H1 (cell line): Measurements from ENCODE around the gene AP5Z1. TPM values are rescaled to one million over a fixed set of nuclear protein-coding genes. Genes with fewer than 3 reads are reported as not detected.

ENCODE experiments used
- CTCF ChIA-PET: fragments of 300-600 bp; sonication (Branson Sonifier 250); formaldehyde crosslinking; loops from one replicate; lab custom pipeline; 2021; ENCODE audit not compliant: partially characterized antibody; lab: Charles Lee
- POLR2A ChIA-PET: fragments of 300-600 bp; sonication (Branson Sonifier 250); formaldehyde crosslinking; loops from one replicate; lab custom pipeline; 2021; ENCODE audit warnings: inconsistent platforms; ENCODE audit not compliant: partially characterized antibody; lab: Charles Lee
- DNase-seq, 2 experiments: peaks; one replicate each; pipeline versions ENCODE4 v3.0.0 to v3.0.0-alpha.2; 2010 to 2022; ENCODE audit warnings: low spot score in 2 of 2, low read depth in 1 of 2, mixed read lengths in 1 of 2
- FAIRE-seq: peaks from 2 replicates; lab custom pipeline; 2011; peaks lifted over from hg19 to GRCh38; lab: Jason Lieb, UNC
- H2AFZ ChIP-seq: 2 replicates; pipeline ENCODE4 v1.8.1; 2012; ENCODE audit warnings: low read length, inconsistent platforms
- H2AK5ac ChIP-seq: 2 replicates; pipeline ENCODE4 v1.6.1; 2013; ENCODE audit warnings: low read depth, low read length
- H2BK120ac ChIP-seq: replicated peaks from 2 replicates; pipeline ENCODE3; 2013; ENCODE audit warnings: low read depth, low read length, inconsistent platforms
- H2BK12ac ChIP-seq: 2 replicates; pipeline ENCODE4 v1.6.1; 2013; ENCODE audit warnings: low read depth, low read length
- H2BK15ac ChIP-seq: 2 replicates; pipeline ENCODE4 v1.6.1; 2013; ENCODE audit warnings: low read length
- H2BK20ac ChIP-seq: 2 replicates; pipeline ENCODE4 v1.6.1; 2013; ENCODE audit warnings: low read length
- H2BK5ac ChIP-seq: 2 replicates; pipeline ENCODE4 v1.6.1; 2013; ENCODE audit warnings: low read depth, low read length
- H3K14ac ChIP-seq: 2 replicates; pipeline ENCODE4 v1.6.1; 2013; ENCODE audit warnings: inconsistent platforms; ENCODE audit not compliant: insufficient read length
- H3K18ac ChIP-seq: 2 replicates; pipeline ENCODE4 v1.6.1; 2013; ENCODE audit warnings: low read length; ENCODE audit errors: extremely low read depth
- H3K23ac ChIP-seq: 2 replicates; pipeline ENCODE4 v1.6.1; 2013; ENCODE audit warnings: inconsistent platforms; ENCODE audit not compliant: insufficient read length
- H3K23me2 ChIP-seq: 2 replicates; pipeline ENCODE4 v1.6.1; 2013; ENCODE audit warnings: low read depth, low read length
- H3K27ac ChIP-seq: 2 replicates; pipeline ENCODE4 v1.6.1; 2011; ENCODE audit warnings: low read depth, low read length, inconsistent platforms
- H3K27me3 ChIP-seq, 4 experiments: replicated peaks in 1 of 4; 1 replicate in 1 of 4; 2 replicates in 3 of 4; pipeline versions ENCODE4 v1.6.1 to v1.8.1; 2011 to 2013; ENCODE audit warnings: low read length in 3 of 4, mild to moderate bottlenecking in 3 of 4, inconsistent platforms in 2 of 4, mixed read lengths in 2 of 4, moderate library complexity in 1 of 4; ENCODE audit not compliant: control insufficient read depth in 3 of 4, insufficient read depth in 3 of 4; ENCODE audit errors: extremely low read depth in 1 of 4
- H3K36me3 ChIP-seq, 4 experiments: 2 replicates each; pipeline versions ENCODE4 v1.6.1 to v1.8.1; 2011 to 2013; ENCODE audit warnings: mild to moderate bottlenecking in 4 of 4, low read length in 3 of 4, moderate library complexity in 2 of 4, control low read depth in 1 of 4, inconsistent platforms in 1 of 4; ENCODE audit not compliant: insufficient read depth in 4 of 4, control insufficient read depth in 2 of 4
- H3K4ac ChIP-seq: replicated peaks from 2 replicates; pipeline ENCODE3; 2013; ENCODE audit warnings: low read length, low read depth, mixed read lengths, inconsistent platforms; ENCODE audit not compliant: insufficient read length
- H3K4me1 ChIP-seq, 4 experiments: replicated peaks in 1 of 4; 1 replicate in 1 of 4; 2 replicates in 3 of 4; pipeline versions ENCODE4 v1.6.1 to v1.8.1; 2011 to 2013; ENCODE audit warnings: low read length in 3 of 4, inconsistent platforms in 2 of 4, mixed read lengths in 1 of 4; ENCODE audit not compliant: insufficient read depth in 4 of 4, control insufficient read depth in 3 of 4
- H3K4me2 ChIP-seq, 2 experiments: 2 replicates each; pipeline versions ENCODE4 v1.6.1 to v1.8.1; 2011 to 2013; ENCODE audit warnings: low read depth in 2 of 2, low read length in 2 of 2, control low read depth in 1 of 2, inconsistent platforms in 1 of 2, mild to moderate bottlenecking in 1 of 2; ENCODE audit not compliant: insufficient read depth in 1 of 2
- H3K4me3 ChIP-seq, 4 experiments: fragments of 200-600, 300-600 bp in 1 of 4; sonication (generic), shearing (Covaris generic), sonication (Bioruptor Twin) in 1 of 4; 2 replicates each; pipeline versions ENCODE4 v1.5.1 to v1.8.1; 2011 to 2016; ENCODE audit warnings: low read length in 4 of 4, low read depth in 3 of 4, control low read depth in 2 of 4, inconsistent platforms in 2 of 4, mild to moderate bottlenecking in 2 of 4, mixed read lengths in 1 of 4, moderate library complexity in 1 of 4; ENCODE audit not compliant: insufficient read depth in 2 of 4; ENCODE audit errors: extremely low read depth in 1 of 4
- H3K56ac ChIP-seq: replicated peaks from 2 replicates; pipeline ENCODE3; 2013; ENCODE audit warnings: low read depth, mild to moderate bottlenecking, mixed read lengths, low read length, inconsistent platforms; ENCODE audit not compliant: insufficient read length
- H3K79me1 ChIP-seq: 2 replicates; pipeline ENCODE4 v1.6.1; 2013; ENCODE audit warnings: low read depth, low read length, control low read depth
- H3K79me2 ChIP-seq, 2 experiments: 2 replicates each; pipeline versions ENCODE4 v1.6.1 to v1.8.1; 2012 to 2013; ENCODE audit warnings: low read length in 2 of 2, mild to moderate bottlenecking in 2 of 2, inconsistent platforms in 1 of 2; ENCODE audit not compliant: insufficient read depth in 2 of 2, control insufficient read depth in 1 of 2
- H3K9ac ChIP-seq, 4 experiments: replicated peaks in 1 of 4; 1 replicate in 1 of 4; 2 replicates in 3 of 4; pipeline versions ENCODE4 v1.6.1 to v1.8.1; 2011 to 2013; ENCODE audit warnings: low read depth in 3 of 4, low read length in 3 of 4, control low read depth in 2 of 4, mild to moderate bottlenecking in 2 of 4, moderate library complexity in 2 of 4, inconsistent platforms in 1 of 4; ENCODE audit errors: extremely low read depth in 1 of 4
- H3K9me3 ChIP-seq, 2 experiments: 2 replicates each; pipeline versions ENCODE4 v1.6.1 to v1.8.1; 2012 to 2013; ENCODE audit warnings: mild to moderate bottlenecking in 2 of 2, moderate library complexity in 2 of 2, control low read depth in 1 of 2, inconsistent platforms in 1 of 2, low read depth in 1 of 2, low read length in 1 of 2, mixed read lengths in 1 of 2; ENCODE audit not compliant: insufficient read depth in 2 of 2
- H4K20me1 ChIP-seq, 2 experiments: replicated peaks in 1 of 2; 2 replicates each; pipeline versions ENCODE3 to v1.8.1; 2011 to 2013; ENCODE audit warnings: inconsistent platforms in 2 of 2, low read length in 2 of 2, mild to moderate bottlenecking in 1 of 2; ENCODE audit not compliant: insufficient read depth in 2 of 2, control insufficient read depth in 1 of 2
- H4K5ac ChIP-seq: 2 replicates; pipeline ENCODE4 v1.6.1; 2013; ENCODE audit warnings: low read length, low read depth, mixed read lengths, inconsistent platforms; ENCODE audit not compliant: insufficient read length
- H4K8ac ChIP-seq: 2 replicates; pipeline ENCODE4 v1.8.0; 2013; ENCODE audit warnings: mild to moderate bottlenecking, moderate library complexity, low read length, inconsistent platforms; ENCODE audit not compliant: insufficient read depth; ENCODE audit errors: extremely low read depth
- H4K91ac ChIP-seq: replicated peaks from 2 replicates; pipeline ENCODE3; 2013; ENCODE audit warnings: low read length, mixed read lengths, inconsistent platforms; ENCODE audit not compliant: insufficient read length
- ATF2 ChIP-seq: IDR thresholded peaks from 2 replicates; pipeline ENCODE4 v1.6.1; 2012; ENCODE audit warnings: low read length, inconsistent platforms
- ATF3 ChIP-seq: IDR thresholded peaks from 2 replicates; pipeline ENCODE4 v1.6.1; 2011; ENCODE audit warnings: low read depth, mild to moderate bottlenecking, low read length; ENCODE audit not compliant: insufficient read depth
- CBX5 ChIP-seq: fragments of 300-800, 300-1000 bp; sonication (generic); IDR thresholded peaks from 2 replicates; pipeline ENCODE4 v1.7.1; 2016; ENCODE audit warnings: antibody characterized with exemption, low read length, low read depth
- E2F6 ChIP-seq: IDR thresholded peaks from 2 replicates; pipeline ENCODE4 v1.6.1; 2012; ENCODE audit warnings: inconsistent platforms
- JUN ChIP-seq: IDR thresholded peaks from 2 replicates; pipeline ENCODE4 v1.6.1; 2011; ENCODE audit warnings: low read depth, mild to moderate bottlenecking, improper control_type of control experiment, low read length
- MAFK ChIP-seq: IDR thresholded peaks from 2 replicates; pipeline ENCODE4 v1.6.1; 2012; ENCODE audit warnings: low read depth, mild to moderate bottlenecking, improper control_type of control experiment, low read length
- MAX ChIP-seq: IDR thresholded peaks from 2 replicates; pipeline ENCODE4 v1.6.1; 2012; ENCODE audit warnings: inconsistent platforms
- POLR2AphosphoS5 ChIP-seq: IDR thresholded peaks from 2 replicates; pipeline ENCODE4 v1.6.1; 2011; ENCODE audit warnings: low read depth, low read length
- SIN3A ChIP-seq, 2 experiments: IDR thresholded peaks in 1 of 2; conservative IDR thresholded peaks in 1 of 2; 2 replicates each; pipeline ENCODE4 v1.6.1; 2011 to 2012; ENCODE audit warnings: low read length in 2 of 2, improper control_type of control experiment in 1 of 2, low read depth in 1 of 2, mild to moderate bottlenecking in 1 of 2
- SIX5 ChIP-seq: IDR thresholded peaks from 2 replicates; pipeline ENCODE4 v1.6.1; 2011; ENCODE audit warnings: mild to moderate bottlenecking, low read depth, low read length
- WGBS, 2 experiments: shearing (Covaris generic) in 1 of 2; methylation state at CpG; one replicate each; pipeline versions ENCODE4 v1.1.6 to v1.1.7; 2013 to 2015; ENCODE audit warnings: low lambda C conversion rate in 2 of 2, mixed read lengths in 2 of 2, inconsistent platforms in 1 of 2, low coverage in 1 of 2, missing lambda C conversion rate in 1 of 2; ENCODE audit not compliant: insufficient replicate concordance in 2 of 2, insufficient coverage in 1 of 2, insufficient read length in 1 of 2; ENCODE audit errors: extremely low coverage in 1 of 2, missing lambda C conversion rate in 1 of 2; 5-methylcytosine and 5-hydroxymethylcytosine counted together
- polyA plus RNA-seq, 7 experiments: library from polyadenylated mRNA; depleted of rRNA in 3 of 7; stranded (reverse) in 5 of 7; unstranded in 2 of 7; fragments of >200 nt in 5 of 7; fragments of 200-250 nt in 2 of 7; gene quantifications; 1 replicate in 5 of 7; 2 replicates in 1 of 7; 4 replicates in 1 of 7; pipeline versions ENCODE4 v1.2.1 to v1.2.3, GENCODE V29; 2011 to 2013; ENCODE audit warnings: missing spikeins in 2 of 7, mixed read lengths in 2 of 7
- total RNA-seq: library from RNA; stranded (reverse); fragmentation: NEBNext Ultra II Directional; extraction: Animal tissue kit (Norgen Biotek cat#: 25700); gene quantifications from 2 replicates; pipeline ENCODE4 v1.2.1, GENCODE V29; 2021

The AP5Z1 gene
- total and polyA plus RNA-seq, 2 of the 8 experiments (the other 6 are each of a cell fraction or from before 2014, with no cell fraction given): 24.0 to 24.7 TPM

GRCh38 chr7:4809091-4809591, 33.7 kb downstream of the AP5Z1 start:
- Histone ChIP-seq H3K9ac (no peak overlapping the region), H3K18ac (no peak overlapping the region), H3K27ac (no peak overlapping the region), H3K27me3 (no peaks in the 10 kb centered on the region), H3K23ac (no peak overlapping the region), H3K79me1 (no peaks in the 10 kb centered on the region), H2BK12ac (no peak overlapping the region), H3K79me2 (no peaks in the 10 kb centered on the region), H3K4ac (no peak overlapping the region), H4K8ac (no peak overlapping the region; the same call in 1 of the 2 replicates), H2BK120ac (no peak overlapping the region), H2AFZ (no peak overlapping the region), H3K4me2 (no peak overlapping the region), H3K4me1 (peaks cover 0 to 3% (median under 1%) of the 10 kb centered on the region in 4 experiments; a peak in 1 of 7 replicates), H3K4me3 (no peak overlapping the region), H3K36me3 (no peaks in the 10 kb centered on the region), H2BK15ac (no peak overlapping the region), H2BK20ac (no peak overlapping the region), H3K23me2 (no peaks in the 10 kb centered on the region), H4K5ac (no peak overlapping the region), H4K91ac (no peak overlapping the region), H4K20me1 (no peaks in the 10 kb centered on the region), H2AK5ac (no peak overlapping the region), H3K9me3 (no peaks in the 10 kb centered on the region), H2BK5ac (no peak overlapping the region), H3K56ac (no peak overlapping the region), H3K14ac (no peak overlapping the region)
- CTCF ChIA-PET: interaction anchor here (0.7 to 2.2 kb wide), 2 partner anchors 17 to 276 kb away, joined by 3 to 7 read pairs; no protein-coding TSS in a partner anchor
- DNase-seq: no peak
- 93% methylated on average over 24 of the region's 38 CpGs; no CpG with 5 or more reads in 1 of the 2 experiments for WGBS, 2 experiments
- POLR2A ChIA-PET: interaction anchor here (1.2 kb wide), 1 partner anchor 10 kb away, joined by 3 read pairs; no protein-coding TSS in a partner anchor
- FAIRE-seq: no peak
- TF ChIP-seq CBX5 (no peak), MAFK (no peak), POLR2AphosphoS5 (no peak), MAX (no peak), E2F6 (no peak), ATF3 (no peak), JUN (no peak), SIN3A (conservative IDR thresholded peaks at IDR 0.05 in 1 of 2, IDR thresholded peaks at IDR 0.05 in 1 of 2; ENCODE audit: low read depth in 1 of 2, low read length in 2 of 2) (no peak), SIX5 (no peak), ATF2 (no peak)
